ENCODE data around the gene AOPEP.

Gene AOPEP

GRCh38 chr9:94726495-94727191 is at the start of gene AOPEP:
AOPEP (plus strand) TSS chr9:94726699; CDS start chr9:94759784, 33,085 bp downstream.
- Histone ChIP-seq H3K9ac (ENCODE audit: low read length) (peak within 1 kb of the TSS; percentile 83), H3K4me3 (ENCODE audit: low read length) (peak within 1 kb of the TSS; percentile 95), H3K9me3 (ENCODE audit: insufficient read depth, low read length) (no peaks in the 10 kb centered on the region), H2AFZ (ENCODE audit: low read depth, low read length) (peak within 1 kb of the TSS; percentile 72), H3K79me2 (ENCODE audit: low read length) (peaks cover 22% of the 10 kb centered on the region), H3K27ac (ENCODE audit: low read length) (peak within 1 kb of the TSS; percentile 21; the same call in 1 of the 2 replicates), H3K36me3 (replicated peaks; ENCODE audit: low read depth, low read length) (no peaks in the 10 kb centered on the region), H3K4me1 (ENCODE audit: low read length) (peaks cover 10% of the 10 kb centered on the region), H3K27me3 (ENCODE audit: low read depth, low read length) (no peaks in the 10 kb centered on the region), H4K20me1 (ENCODE audit: insufficient read depth, low read length) (no peaks in the 10 kb centered on the region), H3K4me2 (ENCODE audit: low read length) (peak within 1 kb of the TSS; percentile 76)
- TF ChIP-seq CTCF (IDR thresholded peaks at IDR 0.05; ENCODE audit: low read depth, low read length) (no peak), EZH2phosphoT487 (IDR thresholded peaks at IDR 0.05; ENCODE audit: low read depth) (no peak)

GRCh38 chr9:94677929-94678328 is 48.6 kb upstream of the AOPEP start:
- no peak overlapping the region for H2AFZ ChIP-seq (ENCODE audit: low read depth, low read length)
- no peaks in the 10 kb centered on the region for H3K36me3 ChIP-seq (replicated peaks; ENCODE audit: low read depth, low read length)
- TF ChIP-seq EZH2phosphoT487 (IDR thresholded peaks at IDR 0.05; ENCODE audit: low read depth) (no peak), CTCF (IDR thresholded peaks at IDR 0.05; ENCODE audit: low read depth, low read length) (no peak)
- H3K79me2 ChIP-seq (ENCODE audit: low read length), result no peaks in the 10 kb centered on the region
- H3K27me3 ChIP-seq (ENCODE audit: low read depth, low read length), result peaks cover 21% of the 10 kb centered on the region
- no peak overlapping the region for H3K9ac ChIP-seq (ENCODE audit: low read length)
- no peak overlapping the region for H3K27ac ChIP-seq (ENCODE audit: low read length)
- no peaks in the 10 kb centered on the region for H3K9me3 ChIP-seq (ENCODE audit: insufficient read depth, low read length)
- H4K20me1 ChIP-seq (ENCODE audit: insufficient read depth, low read length), result no peaks in the 10 kb centered on the region
- no peak overlapping the region for H3K4me3 ChIP-seq (ENCODE audit: low read length)
- no peak overlapping the region for H3K4me2 ChIP-seq (ENCODE audit: low read length)
- peaks cover 21% of the 10 kb centered on the region for H3K4me1 ChIP-seq (ENCODE audit: low read length)

- TF ChIP-seq EZH2phosphoT487 (IDR thresholded peaks at IDR 0.05; ENCODE audit: low read depth) (no peak), CTCF (IDR thresholded peaks at IDR 0.05; ENCODE audit: low read depth, low read length) (no peak)
- Histone ChIP-seq H3K9me3 (ENCODE audit: insufficient read depth, low read length) (no peaks in the 10 kb centered on the region), H4K20me1 (ENCODE audit: insufficient read depth, low read length) (no peaks in the 10 kb centered on the region), H2AFZ (ENCODE audit: low read depth, low read length) (no peak overlapping the region), H3K4me2 (ENCODE audit: low read length) (no peak overlapping the region), H3K36me3 (replicated peaks; ENCODE audit: low read depth, low read length) (no peaks in the 10 kb centered on the region), H3K27me3 (ENCODE audit: low read depth, low read length) (peaks cover 21% of the 10 kb centered on the region), H3K9ac (ENCODE audit: low read length) (no peak overlapping the region), H3K79me2 (ENCODE audit: low read length) (no peaks in the 10 kb centered on the region), H3K27ac (ENCODE audit: low read length) (no peak overlapping the region), H3K4me1 (ENCODE audit: low read length) (peaks cover 21% of the 10 kb centered on the region), H3K4me3 (ENCODE audit: low read length) (no peak overlapping the region)
These were observed 46.9 kb upstream of the AOPEP start for GRCh38 chr9:94679587-94679986.

GRCh38 chr9:94680020-94680419 is 46.5 kb upstream of the AOPEP start:
- H4K20me1 ChIP-seq (ENCODE audit: insufficient read depth, low read length), result no peaks in the 10 kb centered on the region
- H3K79me2 ChIP-seq (ENCODE audit: low read length), result no peaks in the 10 kb centered on the region
- H2AFZ ChIP-seq (ENCODE audit: low read depth, low read length), result peak overlapping the region; percentile 81
- peaks cover 3% of the 10 kb centered on the region; the same call in 1 of the 2 replicates for H3K9me3 ChIP-seq (ENCODE audit: insufficient read depth, low read length)
- H3K27ac ChIP-seq (ENCODE audit: low read length), result no peak overlapping the region
- peaks cover 24% of the 10 kb centered on the region for H3K4me1 ChIP-seq (ENCODE audit: low read length)
- H3K4me2 ChIP-seq (ENCODE audit: low read length), result peak overlapping the region; percentile 49
- no peak overlapping the region for H3K9ac ChIP-seq (ENCODE audit: low read length)
- TF ChIP-seq EZH2phosphoT487 (IDR thresholded peaks at IDR 0.05; ENCODE audit: low read depth), result no peak
- no peak for TF ChIP-seq CTCF (IDR thresholded peaks at IDR 0.05; ENCODE audit: low read depth, low read length)
- H3K36me3 ChIP-seq (replicated peaks; ENCODE audit: low read depth, low read length), result peaks cover 2% of the 10 kb centered on the region
- H3K27me3 ChIP-seq (ENCODE audit: low read depth, low read length), result peaks cover 21% of the 10 kb centered on the region
- H3K4me3 ChIP-seq (ENCODE audit: low read length), result no peak overlapping the region

Measured in OCI-LY3 (cell line).